GM19025 (cell line): ENCODE measurements around the gene WWTR1.

ENCODE experiments used
- ATAC-seq: cut with Tn5 transposase; IDR thresholded peaks from one replicate; pipeline ENCODE4 v1.9.1; 2021; ENCODE audit warnings: mild to moderate bottlenecking, low read depth, moderate library complexity; ENCODE audit not compliant: unreplicated experiment

Gene WWTR1

GRCh38 chr3:149509526-149509925 lies 148.3 kb downstream of the WWTR1 start:
- no peak for ATAC-seq

- ATAC-seq: no peak
Observed at GRCh38 chr3:149507491-149508324, 150.1 kb downstream of the WWTR1 start.

- no peak for ATAC-seq
Observed at GRCh38 chr3:149506965-149507364, 150.9 kb downstream of the WWTR1 start.

GRCh38 chr3:149506540-149506939 lies 151.3 kb downstream of the WWTR1 start:
- no peak for ATAC-seq

GRCh38 chr3:149502438-149502837 lies 155.4 kb downstream of the WWTR1 start:
- no peak for ATAC-seq

GRCh38 chr3:149501524-149501923 lies 156.3 kb downstream of the WWTR1 start:
- no peak for ATAC-seq

- ATAC-seq: no peak
Observed at GRCh38 chr3:149497966-149498670, 159.7 kb downstream of the WWTR1 start.

GRCh38 chr3:149496891-149497290 lies 160.9 kb downstream of the WWTR1 start:
- no peak for ATAC-seq

- ATAC-seq: no peak
Observed at GRCh38 chr3:149495581-149496125, 162.2 kb downstream of the WWTR1 start.

GRCh38 chr3:149494759-149495580 lies 162.9 kb downstream of the WWTR1 start:
- no peak for ATAC-seq

GRCh38 chr3:149494022-149494758 lies 163.6 kb downstream of the WWTR1 start:
- no peak for ATAC-seq

- no peak for ATAC-seq
Observed at GRCh38 chr3:149493315-149494021, 164.4 kb downstream of the WWTR1 start.

- no peak for ATAC-seq
Observed at GRCh38 chr3:149490260-149490971, 167.4 kb downstream of the WWTR1 start.

GRCh38 chr3:149489060-149489690 lies 168.7 kb downstream of the WWTR1 start:
- ATAC-seq: no peak

GRCh38 chr3:149487598-149488197 lies 170.1 kb downstream of the WWTR1 start:
- ATAC-seq: peak; percentile 67

GRCh38 chr3:149486726-149487125 lies 171.1 kb downstream of the WWTR1 start:
- no peak for ATAC-seq

GRCh38 chr3:149481491-149481890 lies 176.3 kb downstream of the WWTR1 start:
- ATAC-seq: no peak

GRCh38 chr3:149481056-149481455 lies 176.8 kb downstream of the WWTR1 start:
- no peak for ATAC-seq
